ENCODE measurements around the gene ASB5. TPM values are rescaled to one million over a fixed set of nuclear protein-coding genes. Genes with fewer than 3 reads are reported as not detected.

The ASB5 gene
- total RNA-seq, 6 experiments from 2014 or later = 0.19 to 0.23 TPM; not detected in 4

DNA sequence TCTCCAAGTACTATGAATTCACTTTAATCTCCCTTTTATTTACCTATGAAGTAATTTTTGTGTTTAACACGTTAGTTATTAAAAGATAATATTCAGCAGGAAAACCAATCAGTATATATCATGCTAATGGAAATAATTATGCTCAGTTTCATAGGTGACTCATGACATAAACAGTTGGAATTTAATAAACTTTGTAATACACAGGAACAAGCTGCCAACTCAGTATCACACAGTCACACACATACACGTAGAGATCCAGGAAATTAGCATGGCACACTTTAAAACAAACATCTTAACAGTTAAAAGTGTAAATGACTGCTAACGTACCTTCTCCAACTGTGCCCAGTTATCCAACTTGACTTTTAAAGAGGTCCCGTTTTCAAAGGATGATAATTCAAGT, 75.9 kb downstream of the ASB5 start:
- DNase-seq (no peak), ATAC-seq (no peak)
- peaks cover 0 to 5% (median 0%) of the 10 kb centered on the region in 4 donors for H3K4me1 ChIP-seq
- no peak overlapping the region for H3K4me3 ChIP-seq
- H3K27me3 ChIP-seq = no peaks in the 10 kb centered on the region
- H3K9me3 ChIP-seq = no peaks in the 10 kb centered on the region
- H3K27ac ChIP-seq = no peak overlapping the region
- intact Hi-C loops (cut with DNase I) = no loop called here
- H3K36me3 ChIP-seq = no peaks in the 10 kb centered on the region
- TF ChIP-seq CTCF (IDR thresholded peaks at IDR 0.05) = no peak
- no peak for TF ChIP-seq POLR2A (IDR thresholded peaks at IDR 0.05)
- 27% methylated on average over 4 of the region's 4 CpGs for WGBS (ENCODE audit: insufficient coverage, low coverage, low lambda C conversion rate, missing lambda C conversion rate)

GRCh38 chr4:176191974-176192373, 77.0 kb downstream of the ASB5 start:
- Histone ChIP-seq H3K27ac (no peak overlapping the region), H3K4me3 (no peak overlapping the region), H3K36me3 (no peaks in the 10 kb centered on the region), H3K27me3 (no peaks in the 10 kb centered on the region), H3K9me3 (no peaks in the 10 kb centered on the region), H3K4me1 (peaks cover 0 to 5% (median 0%) of the 10 kb centered on the region in 4 donors)
- TF ChIP-seq CTCF (IDR thresholded peaks at IDR 0.05) (no peak), POLR2A (IDR thresholded peaks at IDR 0.05) (no peak)
- 11% methylated on average over 1 of the region's 1 CpG for WGBS (ENCODE audit: insufficient coverage, low coverage, low lambda C conversion rate, missing lambda C conversion rate)
- DNase-seq = no peak
- ATAC-seq = no peak
- intact Hi-C loops (cut with DNase I) = no loop called here

GRCh38 chr4:176189891-176190795, 78.9 kb downstream of the ASB5 start:
- DNase-seq (no peak), ATAC-seq (no peak)
- no peaks in the 10 kb centered on the region for H3K27me3 ChIP-seq
- H3K9me3 ChIP-seq = no peaks in the 10 kb centered on the region
- no peak for TF ChIP-seq POLR2A (IDR thresholded peaks at IDR 0.05)
- TF ChIP-seq CTCF (IDR thresholded peaks at IDR 0.05) = no peak
- H3K4me3 ChIP-seq = no peak overlapping the region
- H3K4me1 ChIP-seq = peaks cover 0 to 4% (median 0%) of the 10 kb centered on the region in 4 donors
- WGBS (ENCODE audit: insufficient coverage, low coverage, low lambda C conversion rate, missing lambda C conversion rate) = 62% methylated on average over 11 of the region's 11 CpGs
- H3K36me3 ChIP-seq = no peaks in the 10 kb centered on the region
- intact Hi-C loops (cut with DNase I) = no loop called here
- H3K27ac ChIP-seq = no peak overlapping the region

- DNase-seq = no peak
- intact Hi-C loops (cut with DNase I) = no loop called here
Observed at GRCh38 chr4:176188654-176189053, 80.4 kb downstream of the ASB5 start.

More at GRCh38 chr4:176188654-176189053, 80.4 kb downstream of the ASB5 start:
- H3K4me1 ChIP-seq = no peaks in the 10 kb centered on the region
- TF ChIP-seq CTCF (IDR thresholded peaks at IDR 0.05) = no peak
- no peak for TF ChIP-seq POLR2A (IDR thresholded peaks at IDR 0.05)
- no peak for ATAC-seq
- no peaks in the 10 kb centered on the region for H3K36me3 ChIP-seq
- no peaks in the 10 kb centered on the region for H3K27me3 ChIP-seq
- H3K27ac ChIP-seq = no peak overlapping the region
- H3K4me3 ChIP-seq = no peak overlapping the region
- no peaks in the 10 kb centered on the region for H3K9me3 ChIP-seq
